GM21723 (cell line): Measurements from ENCODE around the gene AGAP5.
"Not testable (repeated sequence)": the region's sequence is repeated elsewhere in the genome, so short reads cannot be mapped to it uniquely, and the experiment has no call there.

Experiments used
- ATAC-seq: cut with Tn5 transposase; IDR thresholded peaks from one replicate; pipeline ENCODE4 v1.9.1; 2021; ENCODE audit warnings: mild to moderate bottlenecking, moderate library complexity; ENCODE audit not compliant: unreplicated experiment

AGAP5 gene

GRCh38 chr10:73662705-73663104, 35.2 kb downstream of the AGAP5 start:
- not testable (repeated sequence) for ATAC-seq

GRCh38 chr10:73655990-73656298, 42.0 kb downstream of the AGAP5 start, which contains the start of gene SYNPO2L:
Gene SYNPO2L, minus strand, starts transcription at chr10:73656029. Its CDS starts 107 bp downstream, at chr10:73655922.
- ATAC-seq: no peak

- ATAC-seq: no peak
These were observed 42.5 kb downstream of the AGAP5 start for GRCh38 chr10:73655257-73655989.

GRCh38 chr10:73653701-73654100, 44.2 kb downstream of the AGAP5 start:
- ATAC-seq: no peak

- ATAC-seq: no peak
These were observed 44.7 kb downstream of the AGAP5 start for GRCh38 chr10:73653195-73653594.

- no peak for ATAC-seq
These were observed 47.2 kb downstream of the AGAP5 start for GRCh38 chr10:73650537-73651331.

GRCh38 chr10:73649876-73650536, 47.9 kb downstream of the AGAP5 start:
- no peak for ATAC-seq

GRCh38 chr10:73648975-73649829, 48.7 kb downstream of the AGAP5 start:
- no peak for ATAC-seq

- no peak for ATAC-seq
These were observed 49.8 kb downstream of the AGAP5 start for GRCh38 chr10:73647875-73648651.

GRCh38 chr10:73647211-73647874, 50.6 kb downstream of the AGAP5 start:
- ATAC-seq: no peak

- ATAC-seq: no peak
These were observed 51.3 kb downstream of the AGAP5 start for GRCh38 chr10:73646598-73647041.

GRCh38 chr10:73645251-73645650, 52.7 kb downstream of the AGAP5 start:
- no peak for ATAC-seq

GRCh38 chr10:73644767-73645166, 53.1 kb downstream of the AGAP5 start:
- ATAC-seq: no peak

GRCh38 chr10:73644015-73644743, 53.7 kb downstream of the AGAP5 start:
- peak; percentile 62 for ATAC-seq

- ATAC-seq: no peak
These were observed 54.5 kb downstream of the AGAP5 start for GRCh38 chr10:73643362-73643761.

- no peak for ATAC-seq
These were observed 56.4 kb downstream of the AGAP5 start, which contains the start of gene MYOZ1 for GRCh38 chr10:73641328-73642060. Gene MYOZ1, minus strand, starts transcription at chr10:73641474. Its CDS starts 1,457 bp downstream, at chr10:73640017.

- ATAC-seq: no peak
These were observed 58.6 kb downstream of the AGAP5 start for GRCh38 chr10:73639286-73639685.

GRCh38 chr10:73635781-73636180, 62.1 kb downstream of the AGAP5 start:
- ATAC-seq: no peak
